Right lung (tissue), 5 donors: ENCODE measurements around the gene SMIM35. TPM values are rescaled to one million over a fixed set of nuclear protein-coding genes. Genes with fewer than 3 reads are reported as not detected.
"Not testable (repeated sequence)": the region's sequence is repeated elsewhere in the genome, so short reads cannot be mapped to it uniquely, and the experiment has no call there.

ENCODE experiments used
- DNase-seq, 2 donors: peaks; one replicate each; pipeline ENCODE4 v3.0.0-alpha.2; 2013
- polyA plus RNA-seq, 5 donors: library from polyadenylated mRNA; unstranded; fragments of 120-200 nt; gene quantifications; one replicate each; pipeline versions ENCODE4 v1.2.1 to v1.2.3, GENCODE V29; 2013; ENCODE audit warnings: inconsistent platforms in 1 of 5, low replicate concordance in 1 of 5; ENCODE audit not compliant: insufficient read length in 5 of 5, insufficient read depth in 1 of 5

Gene SMIM35
- polyA plus RNA-seq, 5 donors, result 0.27 to 0.65 (median 0.40) TPM

DNA sequence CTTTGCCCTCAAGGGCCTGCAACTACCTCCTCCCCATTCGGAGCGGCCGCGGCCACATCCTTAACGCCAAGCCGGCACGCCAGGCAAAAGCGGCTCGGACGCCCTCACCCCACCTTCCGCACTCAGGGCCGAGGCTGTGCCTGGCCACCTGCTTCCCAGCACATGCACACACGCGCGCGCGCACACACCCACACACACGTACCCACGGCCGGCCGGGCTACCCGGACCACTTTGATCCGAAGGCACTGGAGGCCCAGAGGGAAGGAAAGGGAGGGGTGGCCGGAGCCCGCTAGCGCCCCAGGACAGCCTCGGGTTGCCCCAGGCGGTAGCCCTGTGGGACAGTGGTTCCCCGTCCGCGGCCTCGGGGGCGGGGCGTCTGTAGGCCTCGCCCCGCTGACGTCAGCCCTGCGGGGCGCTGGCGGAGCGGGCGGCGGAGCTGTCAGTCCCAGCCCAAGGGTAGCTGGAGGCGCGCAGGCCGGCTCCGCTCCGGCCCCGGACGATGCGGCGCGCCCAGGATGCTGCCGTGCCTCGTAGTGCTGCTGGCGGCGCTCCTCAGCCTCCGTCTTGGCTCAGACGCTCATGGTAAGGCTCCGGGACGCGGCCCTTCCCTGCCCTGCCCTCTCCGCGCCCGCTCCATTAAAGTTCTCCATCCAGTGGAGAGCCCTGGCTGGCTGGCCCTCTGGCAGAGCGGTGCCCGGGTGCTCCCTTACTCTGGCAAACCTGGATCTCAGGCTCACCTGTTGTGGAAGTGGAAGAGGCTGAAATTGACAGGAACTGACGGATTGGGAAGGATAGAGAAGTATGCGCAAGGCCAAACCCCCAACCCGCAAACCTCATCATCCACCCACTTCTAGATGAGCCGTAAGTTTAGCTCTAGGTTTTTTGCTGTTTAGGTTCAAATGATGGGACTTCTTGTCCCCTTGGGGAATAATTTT lies 100.5 kb downstream of the SMIM35 start, which contains the start of gene IL10RA:
IL10RA (plus strand) TSS at position 442 of the 935 bp plus-strand sequence; CDS start at position 516, 74 bp downstream.
- DNase-seq, result peak; percentile 75 to 76

DNA sequence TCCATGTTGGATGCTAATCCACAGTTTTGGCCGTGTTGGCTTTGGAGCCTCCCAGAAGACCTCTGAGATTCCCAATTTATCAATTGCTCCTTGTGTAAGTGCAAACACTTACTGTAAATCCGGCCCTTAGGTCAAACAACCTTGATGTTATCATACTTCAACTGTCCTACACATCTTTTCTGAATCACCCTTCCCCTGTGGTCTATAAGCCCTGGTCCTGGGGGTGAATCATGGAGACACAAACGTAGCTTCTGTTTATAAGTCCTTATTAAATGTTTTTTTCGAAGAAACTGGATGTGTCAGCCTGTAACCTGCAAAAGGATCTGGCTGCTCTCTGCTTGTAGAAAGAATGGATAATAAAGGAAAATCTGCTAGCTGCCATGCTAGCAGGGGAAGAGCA lies 102.3 kb downstream of the SMIM35 start:
- no peak for DNase-seq

DNA sequence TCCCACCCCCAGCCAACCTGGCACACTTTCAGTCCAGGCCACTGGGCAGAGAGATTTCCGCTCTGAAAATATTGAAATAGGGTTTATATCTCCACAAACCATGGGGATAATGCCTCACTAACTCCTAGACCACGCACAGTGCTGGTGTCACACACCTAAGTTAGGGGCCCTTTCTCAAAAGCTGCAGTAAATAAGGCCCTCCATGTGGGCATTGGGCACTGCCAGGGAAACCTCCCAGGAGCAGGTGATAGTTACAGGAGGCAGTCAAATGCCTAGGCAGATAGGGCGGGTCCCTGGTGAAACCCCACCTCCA lies 103.6 kb downstream of the SMIM35 start:
- DNase-seq, result no peak

- DNase-seq, result no peak
Measured at GRCh38 chr11:117980720-117981119, 106.0 kb downstream of the SMIM35 start.

GRCh38 chr11:117980280-117980679 lies 106.5 kb downstream of the SMIM35 start:
- DNase-seq, result no peak

DNA sequence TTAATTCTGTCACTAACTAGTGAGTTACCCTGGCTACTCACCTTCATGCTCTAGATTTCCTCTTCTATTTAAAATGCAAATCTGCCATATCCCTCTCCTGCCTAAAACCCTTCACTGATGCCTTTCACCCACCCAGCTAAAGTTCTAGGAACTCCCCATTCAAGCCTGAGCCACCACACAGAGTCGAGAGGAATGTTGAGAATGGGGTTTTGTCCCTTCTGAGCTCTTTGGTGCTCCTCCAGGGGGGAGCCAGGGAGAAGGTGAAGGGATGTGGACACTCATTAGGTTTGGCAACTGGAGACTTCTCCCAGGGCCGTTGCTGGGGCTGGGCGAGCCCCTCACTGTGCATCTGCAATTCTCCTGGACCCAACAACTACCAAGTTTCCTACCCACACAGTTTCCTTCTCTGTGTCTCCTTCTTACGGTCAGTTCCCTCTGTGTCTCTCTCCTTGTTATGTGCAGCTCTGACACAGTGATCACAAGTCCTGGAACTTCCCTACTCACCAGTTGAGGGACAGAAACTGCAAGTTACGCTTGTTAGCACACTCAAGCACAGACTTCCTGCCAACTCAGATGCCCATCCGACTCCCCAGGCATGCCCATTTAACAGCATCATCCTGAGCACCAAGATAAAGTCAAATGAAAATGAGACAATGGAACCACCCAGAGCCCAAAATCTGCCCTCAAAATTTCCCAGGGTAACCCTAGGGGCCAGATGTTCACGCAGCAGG lies 107.1 kb downstream of the SMIM35 start:
- DNase-seq, result no peak

DNA sequence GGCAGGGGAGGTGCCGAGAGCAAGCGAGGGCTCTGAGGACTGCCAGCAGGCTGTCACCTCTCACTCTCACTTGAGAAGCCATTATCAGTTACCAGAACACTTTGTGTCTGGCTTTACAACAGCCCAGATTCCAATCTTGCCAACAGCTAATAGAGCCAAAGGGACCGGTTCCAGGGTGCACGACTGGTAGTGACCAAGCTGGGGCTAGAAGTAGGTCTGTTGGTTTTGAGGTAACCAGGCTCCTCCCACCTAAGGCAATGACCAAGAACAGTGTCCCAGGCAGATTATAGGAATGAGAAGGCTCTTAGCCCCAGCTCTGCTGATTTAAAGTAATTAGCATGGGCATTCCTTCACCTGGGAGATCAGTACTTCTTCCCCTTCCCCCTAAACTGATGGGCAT lies 107.8 kb downstream of the SMIM35 start:
- no peak for DNase-seq

DNA sequence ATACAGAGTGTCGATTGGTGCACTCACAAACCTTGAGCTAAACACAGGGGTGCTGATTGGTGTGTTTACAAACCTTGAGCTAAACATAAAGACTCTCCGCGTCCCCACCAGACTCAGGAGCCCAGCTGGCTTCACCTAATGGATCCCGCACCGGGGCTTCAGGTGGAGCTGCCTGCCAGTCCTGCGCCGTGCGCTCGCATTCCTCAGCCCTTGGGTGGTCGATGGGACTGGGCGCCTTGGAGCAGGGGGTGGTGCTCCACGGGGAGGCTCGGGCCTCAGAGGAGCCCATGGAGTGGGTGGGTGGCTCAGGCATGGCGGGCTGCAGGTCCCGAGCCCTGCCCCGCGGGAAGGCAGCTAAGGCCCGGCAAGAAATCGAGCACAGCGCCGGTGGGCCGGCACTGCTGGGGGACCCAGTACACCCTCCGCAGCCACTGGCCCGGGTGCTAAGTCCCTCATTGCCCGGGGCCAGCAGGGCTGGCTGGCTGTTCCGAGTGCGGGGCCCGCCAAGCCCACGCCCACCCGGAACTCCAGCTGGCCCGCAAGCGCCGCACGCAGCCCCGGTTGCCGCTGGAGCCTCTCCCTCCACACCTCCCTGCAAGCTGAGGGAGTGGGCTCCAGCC lies 108.4 kb downstream of the SMIM35 start:
- not testable (repeated sequence) for DNase-seq

- DNase-seq, result not testable (repeated sequence)
Measured at GRCh38 chr11:117977612-117978264, 109.0 kb downstream of the SMIM35 start.

DNA sequence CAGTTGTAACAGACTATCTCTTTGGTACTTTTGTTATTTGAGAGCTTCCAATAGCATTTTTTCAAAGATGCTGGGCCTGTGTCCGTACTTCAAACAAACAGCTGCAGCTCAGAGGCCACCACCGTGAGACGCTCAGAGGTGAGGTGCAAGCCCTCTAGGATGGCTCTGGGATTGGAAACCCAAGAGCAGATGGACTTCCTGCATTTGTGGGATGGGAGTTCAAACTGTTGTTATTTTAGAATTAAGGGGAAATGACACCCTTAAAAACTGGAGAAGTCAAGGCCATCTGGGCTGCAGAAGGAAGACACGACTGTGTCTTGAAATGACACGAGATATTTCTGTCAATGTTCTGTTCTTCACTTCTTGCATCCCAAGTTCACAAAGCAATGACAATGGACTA lies 109.7 kb downstream of the SMIM35 start:
- no peak for DNase-seq

DNA sequence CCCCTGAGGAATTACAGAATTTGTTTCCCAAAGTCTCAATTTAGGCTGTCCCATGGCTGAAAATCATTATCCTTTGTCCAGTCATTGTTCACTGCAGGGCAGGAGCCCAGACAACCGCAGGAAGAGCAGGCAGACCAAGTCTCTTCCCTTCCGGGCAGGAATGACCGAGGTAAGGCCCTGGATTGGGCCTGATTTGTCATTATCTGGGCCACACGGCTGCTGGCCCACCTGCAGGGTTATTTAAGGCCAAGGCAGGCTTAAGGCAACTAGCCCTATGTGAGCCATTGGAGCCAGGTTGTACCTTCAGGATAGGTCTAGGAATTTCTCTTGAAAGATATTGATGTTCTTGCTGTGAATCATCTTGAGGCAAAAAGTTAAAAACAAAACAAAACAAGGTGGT lies 110.3 kb downstream of the SMIM35 start:
- DNase-seq, result no peak

DNA sequence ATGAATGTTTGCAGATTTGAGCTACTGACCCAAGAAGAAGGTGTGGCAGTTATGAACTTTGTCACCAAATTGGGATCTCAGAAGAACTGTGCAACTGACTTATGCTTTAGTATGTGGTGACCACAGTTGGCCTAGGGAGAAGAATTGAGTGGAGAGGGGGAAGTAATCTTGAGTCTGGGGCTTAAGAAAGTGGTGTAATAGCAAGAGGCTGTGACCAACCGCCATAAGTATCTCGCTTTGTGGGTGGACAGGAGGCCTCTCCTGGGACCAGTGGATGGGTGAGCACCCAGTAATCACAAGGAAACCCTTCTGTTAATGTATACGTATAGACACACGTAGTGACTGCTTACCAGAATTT lies 113.3 kb downstream of the SMIM35 start:
- DNase-seq, result no peak

GRCh38 chr11:117972629-117973502 lies 113.9 kb downstream of the SMIM35 start:
- DNase-seq, result peak; percentile 31 to 42

DNA sequence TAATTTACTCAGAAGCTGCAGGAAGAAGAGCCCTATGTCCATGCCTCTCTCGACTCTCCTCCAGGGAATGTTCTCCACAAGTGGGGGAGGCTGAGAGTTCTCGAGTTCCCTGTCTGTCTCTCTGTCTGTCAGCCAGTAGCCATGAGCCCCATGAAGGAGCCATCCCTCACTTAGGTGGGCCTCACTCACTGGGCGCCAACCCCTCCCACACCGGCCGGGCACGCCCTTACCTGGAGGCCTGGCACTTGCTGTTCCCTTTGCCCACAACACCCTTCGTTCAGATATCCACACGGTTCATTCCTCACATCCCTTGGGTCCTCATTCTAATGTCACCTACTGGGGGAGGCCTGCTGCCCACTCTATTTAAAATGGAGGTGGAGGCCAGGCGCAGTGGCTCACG lies 114.7 kb downstream of the SMIM35 start:
- no peak for DNase-seq

DNA sequence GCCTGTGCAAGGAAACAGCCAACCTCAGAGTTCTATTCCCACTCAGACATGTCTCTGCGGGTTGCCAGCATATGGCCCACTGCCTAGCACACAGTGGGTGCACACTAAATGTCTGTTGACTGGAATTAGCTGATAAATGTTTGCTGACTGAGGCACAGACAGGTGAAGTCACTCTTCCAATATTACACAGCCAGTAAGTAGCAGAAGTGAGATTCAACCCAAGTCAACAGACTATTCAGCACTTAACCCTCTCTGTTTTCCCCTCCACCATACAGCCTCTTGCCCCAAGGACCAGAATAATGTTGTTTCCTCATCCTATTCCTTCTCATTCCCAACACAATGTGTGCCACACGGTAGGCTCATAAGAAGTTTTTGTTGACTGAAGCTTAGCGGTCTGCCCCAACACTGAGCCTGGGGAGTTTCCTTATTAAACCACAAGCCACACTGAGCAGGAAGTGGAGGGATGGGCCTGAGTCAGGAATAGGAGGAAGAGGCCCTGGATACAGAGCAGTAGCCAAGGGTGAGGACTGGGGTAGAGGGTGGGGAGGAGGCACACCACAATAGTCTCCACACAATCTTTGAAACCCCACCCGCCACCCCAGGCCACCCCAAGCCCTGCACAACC lies 116.3 kb downstream of the SMIM35 start:
- DNase-seq, result no peak

- no peak for DNase-seq
Measured at GRCh38 chr11:117969160-117969991, 117.4 kb downstream of the SMIM35 start.

GRCh38 chr11:117966908-117967307 lies 119.9 kb downstream of the SMIM35 start:
- DNase-seq, result no peak

DNA sequence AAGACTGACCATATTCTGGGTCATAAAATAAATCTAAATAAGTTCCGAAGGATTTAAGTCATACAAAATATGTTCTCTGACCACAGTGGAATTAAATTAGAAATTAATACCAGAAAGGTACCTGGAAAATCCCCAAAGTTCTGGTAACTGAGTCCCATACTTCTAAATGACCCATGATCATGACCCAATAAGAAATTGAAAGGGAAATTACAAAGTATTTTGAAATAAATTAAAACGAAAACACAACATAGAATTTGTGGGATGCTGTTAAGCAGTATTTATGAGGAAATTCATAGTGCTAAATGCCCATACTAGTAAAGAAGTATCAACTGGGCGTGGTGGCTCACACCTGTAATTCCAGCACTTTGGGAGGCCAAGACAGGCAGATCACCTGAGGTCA lies 123.9 kb downstream of the SMIM35 start:
- DNase-seq, result no peak

DNA sequence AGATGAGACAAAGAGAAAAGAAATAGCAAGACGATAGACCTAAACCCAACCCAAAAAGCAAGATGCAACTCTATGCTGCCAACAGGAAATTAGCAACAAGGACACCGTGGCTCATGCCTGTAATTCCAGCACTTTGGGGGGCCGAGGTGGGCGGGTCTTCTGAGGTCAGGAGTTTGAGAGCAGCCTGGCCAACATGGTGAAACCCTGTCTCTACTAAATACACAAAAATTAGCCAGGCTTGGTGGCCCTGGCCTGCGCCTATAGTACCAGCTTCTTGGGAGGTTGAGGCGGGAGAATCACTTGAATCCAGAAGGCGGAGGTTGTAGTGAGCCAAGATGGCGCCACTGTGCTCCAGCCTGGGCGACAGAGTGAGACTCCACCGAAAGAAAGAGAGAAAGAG lies 124.9 kb downstream of the SMIM35 start:
- no peak for DNase-seq

GRCh38 chr11:117960406-117960805 lies 126.4 kb downstream of the SMIM35 start:
- no peak for DNase-seq
